Measurements from ENCODE around the gene RPS3. TPM values are rescaled to one million over a fixed set of nuclear protein-coding genes. Genes with fewer than 3 reads are reported as not detected.

The RPS3 gene
- total RNA-seq, 2 donors from 2014 or later, result 1,304 to 1,399 TPM

- DNase-seq (ENCODE audit: low spot score), result peak; percentile 91
- intact Hi-C loops (cut with DNase I), result no loop called here
Observed at GRCh38 chr11:75429902-75430713, 30.8 kb downstream of the RPS3 start.

GRCh38 chr11:75430714-75431532 is 31.6 kb downstream of the RPS3 start:
- intact Hi-C loops (cut with DNase I), result loop anchor here in 1 of 2 donors (1.0 kb wide), 1 partner anchor 38 kb away; no protein-coding TSS in a partner anchor
- peak; percentile 57 for DNase-seq (ENCODE audit: low spot score)

- intact Hi-C loops (cut with DNase I), result loop anchor here in 1 of 2 donors (1.0 kb wide), 1 partner anchor 39 kb away; no protein-coding TSS in a partner anchor
- peak; percentile 55 for DNase-seq (ENCODE audit: low spot score)
Observed at GRCh38 chr11:75431533-75432525, 32.5 kb downstream of the RPS3 start.

GRCh38 chr11:75432911-75433321 is 33.6 kb downstream of the RPS3 start, which contains the start of gene KLHL35:
KLHL35 (minus strand) TSS chr11:75433203; CDS start chr11:75430629, 2,574 bp downstream.
- intact Hi-C loops (cut with DNase I), result no loop called here
- no peak for DNase-seq (ENCODE audit: low spot score)

- DNase-seq (ENCODE audit: low spot score), result no peak
- intact Hi-C loops (cut with DNase I), result no loop called here
Observed at GRCh38 chr11:75433443-75433842, 34.1 kb downstream of the RPS3 start.

GRCh38 chr11:75434051-75434450 is 34.7 kb downstream of the RPS3 start:
- DNase-seq (ENCODE audit: low spot score), result no peak
- intact Hi-C loops (cut with DNase I), result no loop called here

- DNase-seq (ENCODE audit: low spot score), result no peak
- intact Hi-C loops (cut with DNase I), result no loop called here
Observed at GRCh38 chr11:75434886-75435570, 35.7 kb downstream of the RPS3 start.

- DNase-seq (ENCODE audit: low spot score), result no peak
- intact Hi-C loops (cut with DNase I), result no loop called here
Observed at GRCh38 chr11:75435571-75435925, 36.2 kb downstream of the RPS3 start.

- DNase-seq (ENCODE audit: low spot score), result no peak
- intact Hi-C loops (cut with DNase I), result no loop called here
Observed at GRCh38 chr11:75436806-75437205, 37.5 kb downstream of the RPS3 start.

- intact Hi-C loops (cut with DNase I), result no loop called here
- no peak for DNase-seq (ENCODE audit: low spot score)
Observed at GRCh38 chr11:75437966-75438659, 38.8 kb downstream of the RPS3 start.

- intact Hi-C loops (cut with DNase I), result no loop called here
- DNase-seq (ENCODE audit: low spot score), result no peak
Observed at GRCh38 chr11:75439026-75439425, 39.7 kb downstream of the RPS3 start.

- intact Hi-C loops (cut with DNase I), result no loop called here
- DNase-seq (ENCODE audit: low spot score), result peak; percentile 79
Observed at GRCh38 chr11:75439495-75440120, 40.3 kb downstream of the RPS3 start.

GRCh38 chr11:75440960-75441803 is 41.9 kb downstream of the RPS3 start:
- DNase-seq (ENCODE audit: low spot score), result peak; percentile 74

GRCh38 chr11:75441804-75442132 is 42.5 kb downstream of the RPS3 start:
- no peak for DNase-seq (ENCODE audit: low spot score)

More at GRCh38 chr11:75440960-75441803, 41.9 kb downstream of the RPS3 start:
- intact Hi-C loops (cut with DNase I), result no loop called here

GRCh38 chr11:75442161-75442885 is 43.0 kb downstream of the RPS3 start:
- DNase-seq (ENCODE audit: low spot score), result peak; percentile 77
- intact Hi-C loops (cut with DNase I), result no loop called here

More at GRCh38 chr11:75441804-75442132, 42.5 kb downstream of the RPS3 start:
- intact Hi-C loops (cut with DNase I), result no loop called here

- DNase-seq (ENCODE audit: low spot score), result peak; percentile 78
- intact Hi-C loops (cut with DNase I), result no loop called here
Observed at GRCh38 chr11:75443043-75443442, 43.7 kb downstream of the RPS3 start.
